ENCODE measurements around the gene TEAD1. TPM values are rescaled to one million over a fixed set of nuclear protein-coding genes. Genes with fewer than 3 reads are reported as not detected.
A peak's percentile ranks its signal among the peaks of the same experiment; 100 is the strongest.

The TEAD1 gene
- total RNA-seq, 2 experiments from 2014 or later, result 1.0 to 1.5 TPM

DNA sequence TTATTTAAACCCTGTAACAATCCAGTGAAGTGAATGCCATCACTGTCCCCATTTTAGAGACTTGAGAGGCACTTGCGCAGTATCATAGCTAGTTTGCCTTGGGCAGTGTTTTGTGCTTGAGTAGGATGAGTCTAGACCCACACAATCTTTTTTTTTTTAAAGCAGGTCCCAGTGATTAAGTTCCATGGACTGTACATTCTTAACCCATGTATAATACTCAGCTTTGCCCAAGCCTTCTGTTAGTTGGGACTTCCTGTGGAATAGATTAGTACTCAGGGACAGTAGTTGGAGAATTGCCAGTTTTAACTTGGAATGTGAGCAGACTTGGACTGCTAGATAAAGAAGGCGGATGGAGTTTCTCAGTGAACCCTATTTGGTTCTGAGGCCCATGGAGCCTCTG is 226.3 kb downstream of the TEAD1 start:
- H3K4me1 Mint-ChIP-seq (ENCODE audit: low read depth), result peaks cover 3% of the 10 kb centered on the region
- no peaks in the 10 kb centered on the region for H3K9me3 Mint-ChIP-seq
- H3K36me3 Mint-ChIP-seq, result no peaks in the 10 kb centered on the region
- intact Hi-C loops (cut with micrococcal nuclease), result no loop called here
- no peaks in the 10 kb centered on the region for H3K27me3 Mint-ChIP-seq
- ChIA-PET CTCF (interaction anchor here (0.6 to 3.1 kb wide), 4 partner anchors 11 to 1629 kb away, joined by 3 to 30 read pairs (median 3); no protein-coding TSS in a partner anchor), POLR2A (no interaction called here)
- no peak overlapping the region for H3K27ac Mint-ChIP-seq
- DNase-seq, result no peak
- no peak overlapping the region for H3K4me3 Mint-ChIP-seq

DNA sequence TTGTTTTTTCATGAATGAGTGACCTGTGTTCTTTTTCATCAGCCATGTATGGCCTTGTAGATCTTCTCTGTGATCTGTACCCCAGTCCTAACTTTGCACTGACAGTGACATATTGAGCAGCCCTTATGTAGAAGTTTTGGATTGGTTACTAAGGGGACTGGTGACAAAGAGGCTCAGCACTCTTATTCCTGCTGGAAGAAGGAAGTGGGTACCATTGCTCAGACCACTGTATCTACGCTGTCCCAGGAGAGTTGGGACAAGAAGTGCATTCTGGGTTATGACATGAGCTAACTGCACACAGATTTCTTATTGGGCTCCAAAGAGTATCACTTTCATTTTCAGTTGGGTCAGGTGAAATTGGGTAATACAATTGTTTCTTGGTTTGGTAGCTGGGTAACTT is 227.1 kb downstream of the TEAD1 start:
- Mint-ChIP-seq H3K4me1 (ENCODE audit: low read depth) (peaks cover 3% of the 10 kb centered on the region), H3K36me3 (no peaks in the 10 kb centered on the region), H3K9me3 (no peaks in the 10 kb centered on the region), H3K4me3 (no peak overlapping the region), H3K27ac (no peak overlapping the region), H3K27me3 (no peaks in the 10 kb centered on the region)
- ChIA-PET CTCF (interaction anchor here (1.2 kb wide), 1 partner anchor 612 kb away, joined by 3 read pairs; no protein-coding TSS in a partner anchor), POLR2A (no interaction called here)
- no peak for DNase-seq
- intact Hi-C loops (cut with micrococcal nuclease), result no loop called here

DNA sequence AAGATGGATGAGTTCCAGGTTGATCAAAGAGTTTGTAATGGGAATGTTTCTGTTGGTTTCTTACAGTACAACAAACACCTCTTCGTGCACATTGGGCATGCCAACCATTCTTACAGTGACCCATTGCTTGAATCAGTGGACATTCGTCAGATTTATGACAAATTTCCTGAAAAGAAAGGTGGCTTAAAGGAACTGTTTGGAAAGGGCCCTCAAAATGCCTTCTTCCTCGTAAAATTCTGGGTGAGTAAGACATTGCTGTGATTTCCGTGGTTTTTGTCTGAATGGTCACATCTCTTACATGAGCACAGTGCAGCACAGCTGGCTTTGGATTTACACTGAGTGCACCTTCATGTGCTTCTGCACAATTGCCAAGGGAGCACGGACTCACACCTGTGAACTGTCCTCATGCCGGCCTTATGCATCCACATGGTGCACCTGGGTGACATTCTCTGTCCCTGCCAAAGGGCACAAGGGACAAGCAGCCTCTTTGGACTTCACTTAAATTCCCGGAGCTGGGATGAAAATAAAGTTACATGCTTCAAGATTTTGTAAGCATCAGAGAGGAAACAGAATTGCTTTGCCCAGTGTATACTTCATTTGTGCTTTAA is 227.8 kb downstream of the TEAD1 start:
- Mint-ChIP-seq H3K27ac (no peak overlapping the region), H3K4me1 (ENCODE audit: low read depth) (peaks cover 3% of the 10 kb centered on the region), H3K4me3 (no peak overlapping the region), H3K27me3 (no peaks in the 10 kb centered on the region), H3K9me3 (no peaks in the 10 kb centered on the region), H3K36me3 (no peaks in the 10 kb centered on the region)
- intact Hi-C loops (cut with micrococcal nuclease), result no loop called here
- POLR2A ChIA-PET, result no interaction called here
- CTCF ChIA-PET, result interaction anchor here (0.9 to 2.2 kb wide), 4 partner anchors 9 to 613 kb away, joined by 3 to 5 read pairs (median 3); no protein-coding TSS in a partner anchor
- no peak for DNase-seq

GRCh38 chr11:12902791-12903486 is 228.7 kb downstream of the TEAD1 start:
- CTCF ChIA-PET, result interaction anchor here (0.7 to 2.2 kb wide), 4 partner anchors 9 to 614 kb away, joined by 3 to 5 read pairs (median 3); no protein-coding TSS in a partner anchor
- Mint-ChIP-seq H3K9me3 (no peaks in the 10 kb centered on the region), H3K27me3 (no peaks in the 10 kb centered on the region), H3K27ac (no peak overlapping the region), H3K36me3 (no peaks in the 10 kb centered on the region), H3K4me3 (no peak overlapping the region), H3K4me1 (ENCODE audit: low read depth) (peaks cover 3% of the 10 kb centered on the region)
- POLR2A ChIA-PET, result no interaction called here
- intact Hi-C loops (cut with micrococcal nuclease), result no loop called here
- no peak for DNase-seq

DNA sequence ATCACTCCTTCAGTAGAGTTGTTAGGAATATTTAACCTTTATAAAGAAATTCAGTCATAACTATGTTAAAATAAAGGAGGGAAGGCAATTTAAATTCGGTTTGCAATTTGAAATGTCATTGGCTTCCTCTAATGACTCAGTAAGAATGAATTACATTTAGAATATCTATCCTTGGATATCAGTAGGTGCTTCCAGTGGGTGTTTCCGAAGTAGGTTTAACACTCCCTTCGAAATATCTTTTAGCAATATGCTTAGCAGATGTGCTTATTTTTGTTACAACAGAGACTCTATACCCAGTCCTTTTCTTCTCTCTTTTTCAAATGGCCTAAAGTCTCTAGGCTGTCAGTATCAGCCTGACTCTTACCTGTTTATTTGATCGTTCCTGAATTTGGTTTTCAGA is 231.2 kb downstream of the TEAD1 start:
- Mint-ChIP-seq H3K27me3 (peaks cover 5% of the 10 kb centered on the region), H3K4me3 (no peak overlapping the region)

GRCh38 chr11:12906501-12906900 is 232.3 kb downstream of the TEAD1 start:
- Mint-ChIP-seq H3K36me3 (no peaks in the 10 kb centered on the region), H3K4me1 (ENCODE audit: low read depth) (no peaks in the 10 kb centered on the region), H3K27ac (no peak overlapping the region), H3K27me3 (peaks cover 5% of the 10 kb centered on the region), H3K9me3 (no peaks in the 10 kb centered on the region), H3K4me3 (no peak overlapping the region)
- DNase-seq, result no peak
- ChIA-PET CTCF (no interaction called here), POLR2A (no interaction called here)
- intact Hi-C loops (cut with micrococcal nuclease), result no loop called here

More for the DNA sequence above, 231.2 kb downstream of the TEAD1 start:
- POLR2A ChIA-PET, result no interaction called here
- Mint-ChIP-seq H3K36me3 (no peaks in the 10 kb centered on the region), H3K27ac (no peak overlapping the region), H3K4me1 (ENCODE audit: low read depth) (no peaks in the 10 kb centered on the region), H3K9me3 (no peaks in the 10 kb centered on the region)
- intact Hi-C loops (cut with micrococcal nuclease), result no loop called here
- CTCF ChIA-PET, result no interaction called here
- DNase-seq, result no peak

GRCh38 chr11:12909879-12910278 is 235.7 kb downstream of the TEAD1 start:
- Mint-ChIP-seq H3K4me1 (ENCODE audit: low read depth) (no peaks in the 10 kb centered on the region), H3K27ac (no peak overlapping the region), H3K4me3 (no peak overlapping the region), H3K27me3 (peaks cover 8% of the 10 kb centered on the region), H3K9me3 (no peaks in the 10 kb centered on the region), H3K36me3 (no peaks in the 10 kb centered on the region)
- ChIA-PET POLR2A (no interaction called here), CTCF (interaction anchor here (1.2 kb wide), 1 partner anchor 16 kb away, joined by 3 read pairs; no protein-coding TSS in a partner anchor)
- DNase-seq, result no peak
- intact Hi-C loops (cut with micrococcal nuclease), result no loop called here

DNA sequence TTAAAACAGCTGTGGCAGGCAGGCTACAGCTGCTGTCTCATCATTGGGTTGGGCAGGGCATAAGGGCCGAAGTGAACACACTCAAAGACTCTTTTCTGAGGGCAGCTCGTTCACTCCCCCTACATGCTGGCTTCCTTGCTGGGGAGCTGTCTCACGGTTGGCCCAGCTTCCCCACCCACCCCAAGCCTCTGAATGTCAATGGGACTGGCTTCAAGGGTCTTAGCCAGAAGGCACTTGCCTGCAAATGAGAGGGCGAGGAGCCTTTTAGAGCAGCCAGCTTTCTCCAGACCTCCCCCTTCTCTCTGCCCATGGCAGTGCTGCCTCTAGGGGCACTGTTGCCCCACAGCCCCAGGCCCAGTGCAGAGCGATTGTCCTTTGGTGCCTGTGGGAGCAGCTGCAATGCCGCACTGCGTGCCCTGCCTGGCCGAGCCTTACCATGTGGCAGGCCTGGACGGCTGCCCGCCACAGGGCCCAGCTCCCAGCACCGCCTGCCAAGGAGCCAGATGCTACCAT is 240.2 kb downstream of the TEAD1 start:
- Mint-ChIP-seq H3K9me3 (no peaks in the 10 kb centered on the region), H3K36me3 (no peaks in the 10 kb centered on the region), H3K4me1 (ENCODE audit: low read depth) (no peaks in the 10 kb centered on the region), H3K27me3 (peaks cover 10% of the 10 kb centered on the region), H3K4me3 (no peak overlapping the region), H3K27ac (no peak overlapping the region)
- DNase-seq, result peak; percentile 26
- ChIA-PET POLR2A (no interaction called here), CTCF (interaction anchor here (0.9 to 1.5 kb wide), 5 partner anchors 12 to 472 kb away, joined by 3 to 4 read pairs (median 3); no protein-coding TSS in a partner anchor)
- intact Hi-C loops (cut with micrococcal nuclease), result no loop called here

- no peaks in the 10 kb centered on the region for H3K9me3 Mint-ChIP-seq
- H3K4me3 Mint-ChIP-seq, result no peak overlapping the region
- no peak overlapping the region for H3K27ac Mint-ChIP-seq
- H3K4me1 Mint-ChIP-seq (ENCODE audit: low read depth), result no peaks in the 10 kb centered on the region
- H3K27me3 Mint-ChIP-seq, result peaks cover 6% of the 10 kb centered on the region
- intact Hi-C loops (cut with micrococcal nuclease), result no loop called here
- no peak for DNase-seq
- CTCF ChIA-PET, result interaction anchor here (0.9 to 1.5 kb wide), 3 partner anchors 11 to 472 kb away, joined by 3 to 4 read pairs (median 3); no protein-coding TSS in a partner anchor
- POLR2A ChIA-PET, result no interaction called here
- H3K36me3 Mint-ChIP-seq, result no peaks in the 10 kb centered on the region
These were observed 240.9 kb downstream of the TEAD1 start for GRCh38 chr11:12915093-12915492.

GRCh38 chr11:12917822-12918221 is 243.6 kb downstream of the TEAD1 start:
- no peak overlapping the region for H3K27ac Mint-ChIP-seq
- H3K36me3 Mint-ChIP-seq, result no peaks in the 10 kb centered on the region
- no peaks in the 10 kb centered on the region for H3K9me3 Mint-ChIP-seq
- ChIA-PET POLR2A (no interaction called here), CTCF (interaction anchor here (0.9 kb wide), 1 partner anchor 30 kb away, joined by 3 read pairs; no protein-coding TSS in a partner anchor)
- H3K27me3 Mint-ChIP-seq, result peaks cover 6% of the 10 kb centered on the region
- intact Hi-C loops (cut with micrococcal nuclease), result no loop called here
- DNase-seq, result no peak
- H3K4me3 Mint-ChIP-seq, result no peak overlapping the region
- H3K4me1 Mint-ChIP-seq (ENCODE audit: low read depth), result no peaks in the 10 kb centered on the region

- no peaks in the 10 kb centered on the region for H3K4me1 Mint-ChIP-seq (ENCODE audit: low read depth)
- H3K36me3 Mint-ChIP-seq, result no peaks in the 10 kb centered on the region
- no peaks in the 10 kb centered on the region for H3K9me3 Mint-ChIP-seq
- DNase-seq, result no peak
- CTCF ChIA-PET, result interaction anchor here (1.5 kb wide), 1 partner anchor 30 kb away, joined by 3 read pairs; no protein-coding TSS in a partner anchor
- no peak overlapping the region for H3K27ac Mint-ChIP-seq
- intact Hi-C loops (cut with micrococcal nuclease), result no loop called here
- peaks cover 6% of the 10 kb centered on the region for H3K27me3 Mint-ChIP-seq
- POLR2A ChIA-PET, result no interaction called here
- no peak overlapping the region for H3K4me3 Mint-ChIP-seq
These were observed 244.4 kb downstream of the TEAD1 start for GRCh38 chr11:12918667-12919066.

DNA sequence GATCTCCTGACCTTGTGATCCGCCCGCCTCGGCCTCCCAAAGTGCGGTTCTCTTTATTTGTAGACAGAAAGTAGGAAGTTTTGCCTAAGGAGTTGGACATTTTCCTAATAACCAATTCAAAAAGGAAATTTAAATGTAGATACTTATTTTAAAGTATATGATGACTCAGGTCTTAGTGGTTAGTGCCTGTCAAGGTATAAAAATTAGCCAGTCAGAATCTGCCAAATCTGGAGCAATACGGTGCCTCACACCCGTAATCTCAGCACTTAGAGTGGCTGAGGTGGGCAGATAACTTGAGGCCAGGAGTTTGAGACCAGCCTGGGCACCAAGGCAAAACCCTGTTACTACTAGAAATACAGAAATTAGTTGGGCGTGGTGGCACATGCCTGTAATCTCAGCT is 248.2 kb downstream of the TEAD1 start:
- no peaks in the 10 kb centered on the region for H3K36me3 Mint-ChIP-seq
- no peaks in the 10 kb centered on the region for H3K4me1 Mint-ChIP-seq (ENCODE audit: low read depth)
- intact Hi-C loops (cut with micrococcal nuclease), result no loop called here
- H3K27ac Mint-ChIP-seq, result no peak overlapping the region
- H3K4me3 Mint-ChIP-seq, result no peak overlapping the region
- H3K9me3 Mint-ChIP-seq, result no peaks in the 10 kb centered on the region
- POLR2A ChIA-PET, result no interaction called here
- CTCF ChIA-PET, result no interaction called here
- H3K27me3 Mint-ChIP-seq, result no peaks in the 10 kb centered on the region
- DNase-seq, result no peak
